ENCODE measurements around the gene PRND.
"Not testable (repeated sequence)": the region's sequence is repeated elsewhere in the genome, so short reads cannot be mapped to it uniquely, and the experiment has no call there.

PRND gene

DNA sequence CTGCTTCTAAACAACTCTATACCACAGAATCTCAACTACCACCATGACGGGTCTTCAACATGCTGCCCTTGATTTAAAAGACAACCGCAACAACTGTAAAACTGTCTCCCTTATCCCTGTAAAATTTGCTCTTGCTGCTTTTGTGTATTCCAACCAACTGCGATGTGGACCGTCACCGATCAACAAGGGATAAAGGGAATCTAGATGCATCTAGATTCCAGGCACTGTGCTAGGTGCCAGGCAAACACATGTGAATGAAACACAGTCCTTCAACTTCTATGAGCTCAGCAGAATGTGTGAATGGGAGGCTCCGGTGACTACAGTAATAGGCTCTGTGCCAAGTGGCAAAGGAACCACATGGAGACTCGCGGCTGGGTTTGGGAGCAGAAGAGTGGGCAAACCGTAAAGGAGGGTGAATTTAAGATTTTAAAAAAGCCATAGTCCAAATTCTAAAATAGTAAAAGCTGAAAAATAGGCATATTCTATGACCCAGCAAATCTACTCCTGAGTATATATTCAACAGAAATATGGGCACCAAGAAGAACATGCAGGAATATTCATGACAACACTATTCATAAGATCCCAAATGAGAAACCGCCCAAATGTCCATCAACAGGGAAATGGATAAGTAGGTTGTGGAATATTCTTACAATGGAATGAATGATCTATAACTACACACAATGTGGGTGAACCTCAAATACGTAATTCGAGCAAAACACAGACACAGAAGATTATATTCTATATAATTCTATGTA is 3.7 kb upstream of the PRND start:
- DNase-seq, result no peak
- TF ChIP-seq POLR2A (IDR thresholded peaks at IDR 0.05; ENCODE audit: low read length) (no peak), GATA1 (IDR thresholded peaks at IDR 0.05; ENCODE audit: low read depth, low read length) (no peak)

DNA sequence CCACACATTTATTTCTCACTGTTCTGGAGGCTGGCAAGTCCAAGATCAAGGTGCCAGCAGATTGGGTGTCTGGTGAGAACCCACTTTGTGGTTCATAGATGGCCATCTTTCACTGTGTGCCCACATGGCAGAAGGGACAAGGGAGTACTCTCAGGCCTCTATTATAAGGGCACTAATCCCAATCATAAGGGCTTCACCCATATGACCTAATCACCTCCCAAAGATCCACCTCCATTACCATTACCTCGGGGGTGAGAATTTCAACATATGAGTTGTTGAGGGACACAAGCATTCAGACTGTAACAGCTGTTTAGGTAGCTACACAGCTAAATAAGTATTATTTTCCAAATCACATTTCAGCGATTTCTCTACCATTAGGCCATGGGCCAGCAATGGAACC is 2.5 kb upstream of the PRND start:
- no peak for DNase-seq
- TF ChIP-seq GATA1 (IDR thresholded peaks at IDR 0.05; ENCODE audit: low read depth, low read length) (no peak), POLR2A (IDR thresholded peaks at IDR 0.05; ENCODE audit: low read length) (no peak)

DNA sequence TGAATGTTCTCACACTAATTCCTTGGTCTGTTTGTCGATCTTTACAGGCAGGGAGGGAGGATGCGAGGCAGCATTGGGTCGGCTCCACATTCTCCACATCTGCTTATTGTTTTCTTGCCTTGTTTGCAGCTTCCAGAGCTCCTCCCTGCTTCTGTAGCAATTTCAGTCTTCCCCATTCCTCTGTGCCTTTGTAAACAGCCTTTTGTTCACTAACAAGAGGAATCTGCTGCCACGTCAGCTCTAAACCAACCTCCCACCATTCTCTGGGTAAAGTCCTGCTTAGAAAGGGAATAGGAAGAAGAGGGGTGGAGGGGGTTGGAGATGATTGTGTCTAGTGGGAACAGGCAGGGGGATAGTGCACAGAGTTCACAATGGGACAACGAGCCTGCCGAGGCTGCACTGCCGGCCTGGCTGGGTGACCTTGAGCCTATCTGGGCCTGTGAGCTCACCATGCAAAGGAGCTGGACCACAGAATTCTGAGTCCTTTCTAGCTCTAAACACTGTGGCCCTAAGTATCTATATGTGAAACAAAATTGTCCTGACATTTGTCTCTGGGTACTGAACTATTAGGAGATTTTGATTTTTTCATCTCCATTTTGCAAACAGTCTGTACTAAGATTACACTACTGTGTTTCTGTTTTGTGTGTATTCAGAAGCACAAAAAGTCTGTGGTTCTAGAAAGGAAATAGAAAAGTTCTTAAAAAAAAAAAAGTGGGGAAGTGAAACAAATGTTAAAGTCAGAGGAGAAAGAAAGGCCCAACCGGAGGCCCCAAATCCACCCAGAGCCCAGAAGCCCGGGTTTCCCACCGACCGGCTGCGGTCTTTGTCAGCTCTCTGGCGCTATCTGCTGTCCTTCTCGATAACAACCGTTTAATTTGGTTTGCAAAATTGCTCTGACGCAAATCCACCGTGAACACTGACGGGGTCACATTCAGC is 1.4 kb upstream of the PRND start:
- TF ChIP-seq GATA1 (IDR thresholded peaks at IDR 0.05; ENCODE audit: low read depth, low read length) (no peak), POLR2A (IDR thresholded peaks at IDR 0.05; ENCODE audit: low read length) (no peak)
- DNase-seq, result peak; percentile 56 to 78

GRCh38 chr20:4720977-4721349 is 746 bp upstream of the PRND start:
- no peak for TF ChIP-seq GATA1 (IDR thresholded peaks at IDR 0.05; ENCODE audit: low read depth, low read length)
- no peak for TF ChIP-seq POLR2A (IDR thresholded peaks at IDR 0.05; ENCODE audit: low read length)
- DNase-seq, result no peak

DNA sequence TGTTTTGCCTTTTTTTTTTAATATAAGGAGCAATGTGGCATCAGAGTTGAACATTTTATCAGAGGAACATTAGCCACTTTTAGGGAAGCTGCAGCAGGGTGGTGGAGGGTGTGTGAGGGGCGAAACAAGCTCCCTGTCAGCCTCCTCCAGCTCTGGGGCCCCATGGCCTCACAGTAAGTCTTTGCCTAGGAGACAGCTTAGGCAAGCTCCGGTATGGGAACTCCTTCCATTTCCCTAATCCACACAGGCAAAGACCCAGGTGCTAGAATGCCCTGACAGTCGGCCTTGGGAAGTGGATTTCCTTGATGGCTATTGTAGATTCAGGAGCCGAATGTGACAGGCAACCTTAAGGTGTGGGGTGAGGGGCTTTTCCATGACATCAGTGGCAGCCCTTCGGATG is 862 bp downstream of the PRND start:
- TF ChIP-seq GATA1 (IDR thresholded peaks at IDR 0.05; ENCODE audit: low read depth, low read length) (no peak), POLR2A (IDR thresholded peaks at IDR 0.05; ENCODE audit: low read length) (no peak)
- no peak for DNase-seq

- no peak for DNase-seq
- no peak for TF ChIP-seq POLR2A (IDR thresholded peaks at IDR 0.05; ENCODE audit: low read length)
- no peak for TF ChIP-seq GATA1 (IDR thresholded peaks at IDR 0.05; ENCODE audit: low read depth, low read length)
These were observed 1.3 kb downstream of the PRND start for GRCh38 chr20:4722993-4723392.

DNA sequence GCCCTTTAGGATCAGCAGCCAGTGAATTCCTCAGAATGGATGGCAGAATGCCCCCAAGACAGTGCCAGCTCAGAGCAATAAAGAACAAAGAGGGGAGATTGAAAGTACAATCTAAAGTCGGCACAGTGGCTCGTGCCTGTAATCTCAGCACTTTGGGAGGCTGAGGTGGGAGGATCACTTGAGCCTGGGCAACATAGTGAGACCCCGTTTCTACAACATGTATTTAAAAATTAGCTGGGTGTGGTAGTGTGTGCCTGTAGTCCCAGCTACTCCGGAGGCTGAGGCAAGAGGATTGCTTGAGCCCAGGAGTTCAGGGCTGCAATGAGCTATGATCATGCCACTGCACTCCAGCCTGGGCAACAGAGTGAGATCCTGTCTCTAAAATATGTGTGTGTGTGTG is 1.8 kb downstream of the PRND start:
- not testable (repeated sequence) for DNase-seq

DNA sequence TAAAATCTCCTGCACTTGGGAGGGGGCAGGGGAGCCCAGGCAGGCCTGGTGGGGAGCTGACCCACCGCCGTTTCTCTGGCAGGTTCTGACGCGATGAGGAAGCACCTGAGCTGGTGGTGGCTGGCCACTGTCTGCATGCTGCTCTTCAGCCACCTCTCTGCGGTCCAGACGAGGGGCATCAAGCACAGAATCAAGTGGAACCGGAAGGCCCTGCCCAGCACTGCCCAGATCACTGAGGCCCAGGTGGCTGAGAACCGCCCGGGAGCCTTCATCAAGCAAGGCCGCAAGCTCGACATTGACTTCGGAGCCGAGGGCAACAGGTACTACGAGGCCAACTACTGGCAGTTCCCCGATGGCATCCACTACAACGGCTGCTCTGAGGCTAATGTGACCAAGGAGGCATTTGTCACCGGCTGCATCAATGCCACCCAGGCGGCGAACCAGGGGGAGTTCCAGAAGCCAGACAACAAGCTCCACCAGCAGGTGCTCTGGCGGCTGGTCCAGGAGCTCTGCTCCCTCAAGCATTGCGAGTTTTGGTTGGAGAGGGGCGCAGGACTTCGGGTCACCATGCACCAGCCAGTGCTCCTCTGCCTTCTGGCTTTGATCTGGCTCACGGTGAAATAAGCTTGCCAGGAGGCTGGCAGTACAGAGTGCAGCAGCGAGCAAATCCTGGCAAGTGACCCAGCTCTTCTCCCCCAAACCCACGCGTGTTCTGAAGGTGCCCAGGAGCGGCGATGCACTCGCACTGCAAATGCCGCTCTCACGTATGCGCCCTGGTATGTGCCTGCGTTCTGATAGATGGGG is 3.0 kb downstream of the PRND start:
- DNase-seq, result no peak
- no peak for TF ChIP-seq GATA1 (IDR thresholded peaks at IDR 0.05; ENCODE audit: low read depth, low read length)
- TF ChIP-seq POLR2A (IDR thresholded peaks at IDR 0.05; ENCODE audit: low read length), result no peak

DNA sequence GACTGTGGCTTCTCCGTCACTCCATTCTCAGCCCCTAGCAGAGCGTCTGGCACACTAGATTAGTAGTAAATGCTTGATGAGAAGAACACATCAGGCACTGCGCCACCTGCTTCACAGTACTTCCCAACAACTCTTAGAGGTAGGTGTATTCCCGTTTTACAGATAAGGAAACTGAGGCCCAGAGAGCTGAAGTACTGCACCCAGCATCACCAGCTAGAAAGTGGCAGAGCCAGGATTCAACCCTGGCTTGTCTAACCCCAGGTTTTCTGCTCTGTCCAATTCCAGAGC is 3.5 kb downstream of the PRND start:
- TF ChIP-seq POLR2A (IDR thresholded peaks at IDR 0.05; ENCODE audit: low read length) (no peak), GATA1 (IDR thresholded peaks at IDR 0.05; ENCODE audit: low read depth, low read length) (no peak)
- no peak for DNase-seq

DNA sequence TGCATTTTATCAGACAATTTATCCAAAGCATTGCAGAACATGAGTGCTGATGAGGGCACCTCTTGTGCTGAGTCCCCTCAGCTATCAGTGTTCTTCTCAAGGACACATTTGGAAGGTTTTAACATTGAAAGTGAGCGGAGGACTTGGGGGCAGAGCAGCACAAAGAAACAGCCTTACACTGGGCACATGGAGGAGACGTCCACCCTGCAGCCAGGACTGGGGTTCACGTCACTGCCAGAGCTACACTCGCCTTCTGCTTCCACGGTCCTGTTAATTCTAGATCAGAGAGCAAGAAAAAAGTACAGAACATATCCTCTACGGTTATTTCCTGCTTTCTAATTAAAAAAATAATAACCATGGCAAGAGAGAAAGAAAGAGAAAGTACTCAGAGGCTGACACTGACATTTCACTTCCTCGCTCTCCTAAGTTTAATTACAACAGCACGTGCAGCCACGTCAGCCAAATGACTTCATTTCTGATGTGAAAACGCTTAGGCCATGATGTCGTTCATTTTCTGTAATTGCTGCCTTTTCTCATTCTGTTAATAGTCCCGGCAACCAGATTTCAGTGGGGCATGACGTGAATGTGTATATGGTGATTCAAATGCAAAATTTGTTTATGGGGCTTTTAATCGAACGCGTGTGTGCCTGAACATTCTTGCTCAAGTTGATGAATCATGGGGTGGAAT is 5.1 kb downstream of the PRND start:
- no peak for TF ChIP-seq GATA1 (IDR thresholded peaks at IDR 0.05; ENCODE audit: low read depth, low read length)
- TF ChIP-seq POLR2A (IDR thresholded peaks at IDR 0.05; ENCODE audit: low read length), result no peak
- no peak for DNase-seq

DNA sequence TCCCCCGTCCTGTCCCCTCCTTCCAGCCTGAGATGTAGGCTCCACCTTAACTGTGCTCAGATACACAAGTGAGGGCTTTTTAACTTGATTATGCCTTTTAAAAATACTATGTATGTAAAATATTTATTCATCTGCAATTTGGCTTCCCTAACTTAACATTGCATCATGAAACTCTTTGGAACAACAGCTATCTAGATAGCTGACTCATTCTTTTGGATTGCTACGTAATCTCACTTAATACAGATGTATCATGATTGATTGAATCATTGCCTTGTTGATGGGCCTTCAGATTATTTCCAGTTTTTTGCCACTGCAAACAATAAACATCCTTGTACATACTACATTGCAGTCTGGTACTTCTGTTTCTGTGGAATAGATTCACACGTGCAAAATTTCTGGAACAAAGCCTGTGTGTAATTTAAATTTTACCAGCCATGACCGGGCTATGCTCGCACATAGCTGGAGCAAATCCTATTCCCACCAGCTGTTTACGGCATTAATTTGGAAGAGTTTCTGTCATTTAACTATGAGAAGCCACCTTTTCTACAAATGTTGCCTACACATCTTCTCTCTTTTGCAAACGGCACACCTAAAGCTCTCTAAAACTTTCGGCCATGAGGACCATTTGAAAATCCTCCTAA is 6.5 kb downstream of the PRND start:
- TF ChIP-seq POLR2A (IDR thresholded peaks at IDR 0.05; ENCODE audit: low read length) (no peak), GATA1 (IDR thresholded peaks at IDR 0.05; ENCODE audit: low read depth, low read length) (no peak)
- no peak for DNase-seq

DNA sequence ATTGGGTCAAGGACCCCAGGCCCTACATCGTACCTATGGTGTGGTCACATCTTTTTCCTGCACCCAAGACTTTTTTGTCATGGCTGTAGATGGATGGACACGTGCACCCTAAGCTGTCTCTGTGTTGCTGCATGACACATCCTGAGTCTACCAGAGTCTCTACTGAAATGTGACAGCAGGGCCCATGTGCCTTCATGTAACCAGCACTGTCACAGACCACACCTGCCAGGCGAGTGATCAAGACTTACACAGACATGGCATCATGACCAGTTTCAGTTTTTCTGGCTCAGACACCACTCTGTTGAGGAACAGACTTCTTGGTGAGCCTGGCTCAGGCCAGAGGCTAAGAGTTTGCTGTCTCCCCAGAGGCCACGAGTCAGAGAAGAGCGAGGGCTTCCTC is 7.6 kb downstream of the PRND start:
- no peak for DNase-seq
- no peak for TF ChIP-seq GATA1 (IDR thresholded peaks at IDR 0.05; ENCODE audit: low read depth, low read length)
- no peak for TF ChIP-seq POLR2A (IDR thresholded peaks at IDR 0.05; ENCODE audit: low read length)

DNA sequence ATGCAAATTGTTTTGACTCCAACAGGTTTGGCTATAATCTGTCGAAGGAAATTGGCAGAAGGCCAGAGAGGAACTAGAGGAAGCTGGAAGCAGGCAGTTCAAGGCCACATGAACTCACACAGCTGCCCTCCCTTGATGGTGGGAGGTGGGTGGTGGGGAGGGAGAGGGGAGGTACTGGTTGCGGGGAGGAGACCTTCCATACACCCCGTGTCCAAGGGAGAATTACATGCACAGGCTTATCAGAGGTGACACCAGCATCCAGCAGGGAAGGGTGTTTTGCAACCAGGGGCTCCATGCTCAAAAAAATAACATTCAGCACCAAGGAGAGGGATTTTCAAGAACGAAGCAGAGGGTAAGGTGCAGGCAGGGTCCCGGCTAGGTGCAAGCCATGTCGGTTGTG is 9.1 kb downstream of the PRND start:
- DNase-seq, result no peak
- TF ChIP-seq POLR2A (IDR thresholded peaks at IDR 0.05; ENCODE audit: low read length) (no peak), GATA1 (IDR thresholded peaks at IDR 0.05; ENCODE audit: low read depth, low read length) (no peak)
